DND-41 (cell line): ENCODE results near the gene ZNRF2.

ENCODE experiments used
- ATAC-seq: fragments of 200-7000 bp; cut with Tn5 transposase; 3 replicates; pipeline ENCODE4 v1.9.1; 2021; ENCODE audit warnings: low read depth; ENCODE audit not compliant: insufficient read depth
- DNase-seq: peaks from one replicate; pipeline ENCODE4 v3.0.0-alpha.2; 2020
- H2AFZ ChIP-seq: 2 replicates; pipeline ENCODE4 v1.6.0; 2012; ENCODE audit warnings: low read depth, low read length
- H3K27ac ChIP-seq: 2 replicates; pipeline ENCODE4 v1.5.1; 2012; ENCODE audit warnings: low read length, inconsistent platforms
- H3K27me3 ChIP-seq: fragments of 200-600 bp; sonication (generic); 2 replicates; pipeline ENCODE4 v1.6.0; 2012; ENCODE audit warnings: low read length, mild to moderate bottlenecking, inconsistent platforms; ENCODE audit not compliant: insufficient read depth, poor library complexity
- H3K36me3 ChIP-seq: 2 replicates; pipeline ENCODE4 v1.5.1; 2012; ENCODE audit warnings: low read length, inconsistent platforms; ENCODE audit not compliant: insufficient read depth
- H3K4me1 ChIP-seq: 2 replicates; pipeline ENCODE4 v1.5.1; 2012; ENCODE audit warnings: mild to moderate bottlenecking, low read length; ENCODE audit not compliant: insufficient read depth
- H3K4me2 ChIP-seq: 2 replicates; pipeline ENCODE4 v1.6.0; 2012; ENCODE audit warnings: mild to moderate bottlenecking, moderate library complexity, low read length, inconsistent platforms; ENCODE audit not compliant: insufficient read depth
- H3K4me3 ChIP-seq, 2 experiments: fragments of 200-600 bp in 1 of 2; shearing (Covaris generic) in 1 of 2; 2 replicates each; pipeline ENCODE4 v1.5.1; 2012 to 2016; ENCODE audit warnings: inconsistent platforms in 2 of 2, low read length in 2 of 2, mild to moderate bottlenecking in 2 of 2, low read depth in 1 of 2, moderate library complexity in 1 of 2
- H3K79me2 ChIP-seq: 2 replicates; pipeline ENCODE4 v1.6.0; 2012; ENCODE audit warnings: low read length, inconsistent platforms; ENCODE audit not compliant: insufficient read depth
- H3K9ac ChIP-seq: 2 replicates; pipeline ENCODE4 v1.6.0; 2012; ENCODE audit warnings: low read depth, mild to moderate bottlenecking, inconsistent platforms, low read length, moderate library complexity
- H3K9me3 ChIP-seq: 2 replicates; pipeline ENCODE4 v1.5.1; 2012; ENCODE audit warnings: low read length, moderate library complexity, mild to moderate bottlenecking, inconsistent platforms; ENCODE audit not compliant: insufficient read depth, severe bottlenecking
- H4K20me1 ChIP-seq: 2 replicates; pipeline ENCODE4 v1.6.0; 2012; ENCODE audit warnings: low read length; ENCODE audit not compliant: insufficient read depth
- EZH2 ChIP-seq: IDR thresholded peaks from 3 replicates; pipeline ENCODE4 v1.6.1; 2012; ENCODE audit warnings: borderline replicate concordance, low read depth, mild to moderate bottlenecking, moderate library complexity, low read length, inconsistent platforms; ENCODE audit not compliant: severe bottlenecking
- TF ChIP-seq, protein P1 (sequence below): IDR thresholded peaks from 2 replicates; pipeline ENCODE4 v1.5.1; 2012; ENCODE audit warnings: borderline replicate concordance, low read length, moderate library complexity, mild to moderate bottlenecking; ENCODE audit not compliant: poor library complexity, severe bottlenecking; ENCODE audit errors: extremely low read depth

ZNRF2 gene

DNA sequence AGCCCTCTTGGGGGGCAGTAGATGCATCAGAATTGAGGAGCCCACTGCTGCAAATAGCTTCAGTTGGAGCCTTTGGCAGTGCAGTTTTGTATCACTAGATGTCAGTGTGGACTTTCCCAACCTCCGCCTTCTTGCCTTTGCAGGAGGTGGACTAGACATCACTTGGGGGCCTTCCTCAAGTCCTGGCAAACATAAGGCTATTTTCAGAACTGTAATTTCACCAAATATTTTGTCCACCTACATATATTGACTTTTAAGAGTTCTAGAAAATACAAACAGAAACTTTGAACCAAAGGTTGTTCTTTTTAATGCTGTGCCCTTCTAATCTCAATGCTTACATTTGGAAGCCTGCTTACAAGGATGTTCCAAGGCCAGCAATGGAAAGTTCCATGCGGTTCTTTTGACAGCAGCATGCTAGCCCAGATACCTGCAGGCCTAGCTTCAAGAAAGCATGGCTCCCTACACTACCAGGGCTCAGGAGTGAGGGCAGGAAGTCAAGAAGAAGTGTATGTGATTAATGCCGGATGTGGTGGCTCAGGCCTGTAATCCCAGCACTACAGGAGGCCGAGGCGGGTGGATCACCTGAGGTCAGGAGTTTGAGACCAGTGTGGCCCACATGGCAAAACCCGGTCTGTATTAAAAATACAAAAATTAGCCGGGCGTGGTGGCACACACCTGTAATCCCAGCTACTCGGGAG lies 8.0 kb upstream of the ZNRF2 start:
- H3K4me2 ChIP-seq: no peak overlapping the region
- H3K4me3 ChIP-seq: no peak overlapping the region
- no peaks in the 10 kb centered on the region for H3K79me2 ChIP-seq
- no peak for TF ChIP-seq EZH2
- TF ChIP-seq, protein P1, sequence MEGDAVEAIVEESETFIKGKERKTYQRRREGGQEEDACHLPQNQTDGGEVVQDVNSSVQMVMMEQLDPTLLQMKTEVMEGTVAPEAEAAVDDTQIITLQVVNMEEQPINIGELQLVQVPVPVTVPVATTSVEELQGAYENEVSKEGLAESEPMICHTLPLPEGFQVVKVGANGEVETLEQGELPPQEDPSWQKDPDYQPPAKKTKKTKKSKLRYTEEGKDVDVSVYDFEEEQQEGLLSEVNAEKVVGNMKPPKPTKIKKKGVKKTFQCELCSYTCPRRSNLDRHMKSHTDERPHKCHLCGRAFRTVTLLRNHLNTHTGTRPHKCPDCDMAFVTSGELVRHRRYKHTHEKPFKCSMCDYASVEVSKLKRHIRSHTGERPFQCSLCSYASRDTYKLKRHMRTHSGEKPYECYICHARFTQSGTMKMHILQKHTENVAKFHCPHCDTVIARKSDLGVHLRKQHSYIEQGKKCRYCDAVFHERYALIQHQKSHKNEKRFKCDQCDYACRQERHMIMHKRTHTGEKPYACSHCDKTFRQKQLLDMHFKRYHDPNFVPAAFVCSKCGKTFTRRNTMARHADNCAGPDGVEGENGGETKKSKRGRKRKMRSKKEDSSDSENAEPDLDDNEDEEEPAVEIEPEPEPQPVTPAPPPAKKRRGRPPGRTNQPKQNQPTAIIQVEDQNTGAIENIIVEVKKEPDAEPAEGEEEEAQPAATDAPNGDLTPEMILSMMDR: peak; percentile 84
- no peaks in the 10 kb centered on the region for H3K27me3 ChIP-seq
- no peak overlapping the region for H2AFZ ChIP-seq
- DNase-seq (peak; percentile 57), ATAC-seq (peak; percentile 94)
- no peak overlapping the region for H3K9ac ChIP-seq
- no peaks in the 10 kb centered on the region for H3K4me1 ChIP-seq
- H3K9me3 ChIP-seq: no peaks in the 10 kb centered on the region
- H4K20me1 ChIP-seq: no peaks in the 10 kb centered on the region
- H3K36me3 ChIP-seq: no peaks in the 10 kb centered on the region
- H3K27ac ChIP-seq: no peak overlapping the region

DNA sequence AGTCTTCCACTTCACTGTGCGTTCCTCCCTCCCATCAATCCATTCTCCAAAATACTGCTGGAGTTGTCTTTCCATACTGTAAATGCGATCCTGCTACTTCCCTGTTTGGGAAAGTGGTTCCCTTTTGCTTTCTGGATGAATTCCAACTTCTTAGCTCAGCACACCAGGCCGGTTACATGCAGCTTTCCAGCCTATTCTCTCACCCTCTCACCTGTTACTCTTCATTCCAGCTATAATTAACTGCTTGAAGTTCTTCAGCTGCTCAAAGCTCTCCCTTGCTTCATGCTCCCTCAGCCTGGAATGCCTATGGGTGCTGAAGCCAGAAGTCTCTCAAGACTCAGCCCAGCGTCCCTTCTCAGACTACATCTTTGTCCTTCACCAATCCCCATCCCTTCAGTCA lies 6.0 kb upstream of the ZNRF2 start:
- ATAC-seq (no peak), DNase-seq (no peak)
- H3K9ac ChIP-seq: no peak overlapping the region
- no peaks in the 10 kb centered on the region for H4K20me1 ChIP-seq
- TF ChIP-seq, protein P1: no peak
- TF ChIP-seq EZH2: no peak
- H3K4me2 ChIP-seq: no peak overlapping the region
- H3K79me2 ChIP-seq: no peaks in the 10 kb centered on the region
- no peak overlapping the region for H3K27ac ChIP-seq
- no peaks in the 10 kb centered on the region for H3K27me3 ChIP-seq
- H3K9me3 ChIP-seq: no peaks in the 10 kb centered on the region
- peaks cover 1% of the 10 kb centered on the region; the same call in 1 of the 2 replicates for H3K4me1 ChIP-seq
- H3K36me3 ChIP-seq: no peaks in the 10 kb centered on the region
- H3K4me3 ChIP-seq: no peak overlapping the region
- no peak overlapping the region for H2AFZ ChIP-seq

DNA sequence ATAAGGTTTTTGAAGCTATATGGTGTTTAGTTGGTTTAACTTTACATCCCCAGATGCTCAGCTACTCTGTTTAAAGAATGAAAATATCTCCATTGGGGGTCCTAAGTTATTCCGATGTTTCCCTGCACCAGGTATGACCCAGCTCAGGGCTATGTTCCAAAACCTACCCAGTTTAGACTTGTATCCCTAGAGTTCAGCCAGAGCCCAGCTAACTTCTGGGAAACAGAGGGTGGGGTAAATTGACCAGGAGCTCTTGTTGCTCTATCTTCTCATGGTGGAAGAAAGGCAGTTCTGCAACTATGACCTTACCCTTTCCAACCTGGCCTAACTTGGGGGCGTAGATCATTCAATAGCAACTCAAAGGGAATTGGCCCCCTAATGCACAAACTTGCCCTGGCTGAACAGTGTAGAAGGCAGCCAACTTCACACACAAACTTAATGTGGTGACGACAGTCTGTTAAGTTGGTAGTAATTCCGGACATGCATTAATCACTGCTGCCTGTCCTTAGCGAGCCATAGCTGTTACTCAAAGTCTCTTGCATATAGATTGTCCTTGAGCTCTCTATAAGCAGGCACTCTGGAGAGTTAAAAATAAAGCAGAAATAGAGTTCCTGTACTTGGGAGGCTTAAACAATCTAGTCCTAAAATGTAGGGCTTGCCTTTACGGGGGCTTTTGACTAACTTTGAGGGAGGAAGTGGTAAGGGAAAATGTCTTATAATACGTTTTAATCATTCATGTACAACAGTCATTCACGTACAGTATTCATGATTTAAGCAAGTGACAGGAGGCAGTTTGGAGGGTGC lies 5.3 kb upstream of the ZNRF2 start:
- TF ChIP-seq, protein P1: no peak
- no peak for TF ChIP-seq EZH2
- no peak overlapping the region for H3K9ac ChIP-seq
- ATAC-seq (no peak), DNase-seq (no peak)
- no peaks in the 10 kb centered on the region for H3K27me3 ChIP-seq
- no peak overlapping the region for H3K4me2 ChIP-seq
- no peaks in the 10 kb centered on the region for H3K79me2 ChIP-seq
- H3K27ac ChIP-seq: no peak overlapping the region
- no peaks in the 10 kb centered on the region for H3K9me3 ChIP-seq
- H3K4me3 ChIP-seq: no peak overlapping the region
- H2AFZ ChIP-seq: no peak overlapping the region
- no peaks in the 10 kb centered on the region for H4K20me1 ChIP-seq
- H3K4me1 ChIP-seq: peaks cover 8% of the 10 kb centered on the region
- H3K36me3 ChIP-seq: no peaks in the 10 kb centered on the region
